UCSD-AML1 (cell line): ENCODE results near the gene TNFRSF21.
"Not testable (repeated sequence)": the region's sequence is repeated elsewhere in the genome, so short reads cannot be mapped to it uniquely, and the experiment has no call there.

ENCODE experiments used
- DNase-seq: peaks from one replicate; lab custom pipeline; 2025; ENCODE audit not compliant: unreplicated experiment; lab: John Stamatoyannopoulos, UW

TNFRSF21 gene

GRCh38 chr6:47288267-47289090 is 21.2 kb downstream of the TNFRSF21 start:
- DNase-seq = no peak

DNA sequence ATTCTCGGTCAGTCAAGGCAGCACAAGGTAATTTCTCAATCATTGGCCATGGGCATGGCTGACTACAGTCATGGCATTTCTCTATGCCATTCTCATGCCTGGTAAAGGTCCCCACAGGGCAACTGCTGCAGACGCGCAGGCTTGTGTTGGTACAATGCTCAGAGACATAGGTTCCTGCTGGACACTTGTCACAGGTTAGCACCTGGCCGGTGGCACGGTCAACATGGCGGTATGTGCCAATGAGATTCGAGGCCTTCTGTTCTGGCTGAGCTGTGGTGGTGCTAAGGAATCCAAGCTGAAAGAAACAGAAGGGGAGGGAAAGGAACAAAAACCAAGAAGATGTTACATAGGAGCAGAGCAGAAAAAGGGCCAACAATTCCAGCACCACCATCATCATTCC is 23.4 kb downstream of the TNFRSF21 start:
- DNase-seq = no peak

DNA sequence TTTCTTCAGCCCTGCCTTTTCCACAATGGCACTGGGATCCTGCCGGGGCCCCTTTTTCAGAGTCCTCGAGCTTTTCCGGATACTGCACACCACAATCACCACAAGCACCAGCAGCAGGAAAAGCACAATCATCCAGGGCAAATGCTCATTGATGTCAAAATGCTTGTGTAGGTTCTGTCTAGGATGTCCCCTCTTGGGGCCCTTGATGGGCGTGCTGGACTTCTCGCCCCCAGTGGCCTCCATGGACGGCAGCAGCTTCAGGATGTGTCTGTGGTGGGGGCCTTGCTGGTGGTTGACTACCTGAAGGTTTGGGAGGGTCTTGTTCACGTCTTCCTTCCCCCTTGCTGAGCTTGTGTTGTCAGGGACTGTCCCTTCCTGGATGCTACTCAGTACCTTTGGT is 25.7 kb downstream of the TNFRSF21 start:
- no peak for DNase-seq

- DNase-seq = no peak
These were observed 31.2 kb downstream of the TNFRSF21 start for GRCh38 chr6:47278545-47278944.

DNA sequence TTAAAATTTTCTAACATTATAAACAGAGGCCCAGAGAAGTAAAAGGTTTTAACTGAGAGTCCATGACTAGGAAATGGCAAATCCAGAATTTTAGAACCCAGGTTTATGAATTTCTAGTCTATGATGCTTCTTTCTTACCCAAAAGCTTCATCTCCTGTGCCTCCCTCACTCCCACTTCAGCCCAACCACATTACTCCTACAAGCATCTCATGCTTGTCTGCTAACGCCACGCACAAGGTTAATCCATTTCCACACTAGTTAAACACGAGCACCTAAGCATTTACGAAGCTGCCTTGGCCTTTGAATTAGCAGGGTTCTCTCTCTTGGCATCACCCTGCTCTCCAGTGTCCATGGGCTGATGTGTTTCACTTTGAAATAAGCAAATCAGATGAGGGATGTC is 32.0 kb downstream of the TNFRSF21 start:
- no peak for DNase-seq

DNA sequence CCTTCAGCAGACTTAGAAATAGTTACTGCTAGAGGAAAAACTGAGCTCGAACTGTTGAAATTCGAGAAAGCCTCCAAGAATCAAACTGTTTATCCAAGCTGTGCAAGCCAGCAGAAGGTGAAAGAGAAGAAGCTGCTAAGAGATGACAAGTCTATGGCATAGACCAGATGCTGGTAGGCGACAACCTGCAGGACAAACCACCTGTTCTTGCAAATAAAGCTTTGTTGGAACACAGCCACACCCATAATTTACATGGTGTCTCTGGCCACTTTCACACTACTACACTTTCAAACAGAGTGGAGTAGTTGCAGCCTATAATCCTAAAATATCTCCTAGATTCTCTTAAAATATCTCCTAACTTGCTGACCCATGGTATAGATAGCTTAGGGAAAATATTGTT is 33.3 kb downstream of the TNFRSF21 start:
- DNase-seq = no peak

- DNase-seq = no peak
These were observed 34.1 kb downstream of the TNFRSF21 start for GRCh38 chr6:47275640-47276039.

GRCh38 chr6:47275132-47275531 is 34.6 kb downstream of the TNFRSF21 start:
- DNase-seq = not testable (repeated sequence)

DNA sequence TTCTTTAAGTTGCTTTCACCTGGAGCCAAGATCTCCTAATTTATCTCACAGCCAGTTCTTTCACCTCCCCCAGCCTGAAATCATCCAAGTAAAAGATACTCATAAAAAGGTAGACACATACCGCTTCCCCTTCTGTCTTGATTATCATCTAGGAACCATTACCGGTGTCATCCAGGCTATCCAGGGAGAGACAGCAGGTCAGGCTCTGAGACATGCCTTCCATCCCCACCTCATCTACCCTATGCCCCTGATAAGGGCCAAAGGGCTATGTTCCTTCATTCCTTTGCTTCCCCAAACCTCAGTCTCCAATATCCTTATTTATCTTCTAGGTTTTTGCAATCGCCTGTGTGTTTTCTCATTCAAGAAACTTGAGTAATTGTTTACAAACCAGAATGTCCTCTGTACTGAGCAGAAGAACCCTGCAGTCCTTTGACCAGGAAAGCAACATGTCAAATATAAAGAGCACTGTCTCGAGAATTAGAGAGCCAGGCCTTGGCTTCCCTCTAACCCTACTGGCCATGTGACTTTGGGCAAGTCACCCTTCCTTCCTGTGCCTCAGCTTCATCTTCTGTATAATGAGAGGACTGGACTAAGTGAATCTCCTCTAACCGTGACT is 41.0 kb downstream of the TNFRSF21 start:
- no peak for DNase-seq

DNA sequence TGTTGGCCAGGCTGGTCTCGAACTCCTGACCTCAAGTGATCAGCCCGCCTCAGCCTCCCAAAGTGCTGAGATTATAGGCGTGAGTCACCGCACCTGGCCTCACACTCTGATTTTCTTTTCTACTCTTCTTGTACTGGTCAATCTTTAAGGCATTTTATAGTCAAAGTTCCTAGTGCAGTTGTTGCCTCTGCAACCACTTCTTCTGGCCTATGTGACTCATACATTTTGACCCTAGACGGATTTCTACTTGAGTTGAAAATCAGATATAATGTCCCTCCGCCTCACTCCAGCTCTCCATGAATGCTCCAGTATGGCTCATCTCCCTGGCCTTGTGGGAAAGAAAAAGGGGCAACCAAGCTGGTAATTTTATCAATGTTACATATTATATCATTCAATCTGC is 42.4 kb downstream of the TNFRSF21 start:
- no peak for DNase-seq

- no peak for DNase-seq
These were observed 43.7 kb downstream of the TNFRSF21 start for GRCh38 chr6:47265971-47266370.

- no peak for DNase-seq
These were observed 44.9 kb downstream of the TNFRSF21 start for GRCh38 chr6:47264775-47265184.

- no peak for DNase-seq
These were observed 46.4 kb downstream of the TNFRSF21 start for GRCh38 chr6:47263268-47263667.

- DNase-seq = no peak
These were observed 47.5 kb downstream of the TNFRSF21 start for GRCh38 chr6:47262231-47262630.

- DNase-seq = no peak
These were observed 48.5 kb downstream of the TNFRSF21 start for GRCh38 chr6:47261191-47261590.

GRCh38 chr6:47260021-47260420 is 49.7 kb downstream of the TNFRSF21 start:
- DNase-seq = no peak

- DNase-seq = no peak
These were observed 50.9 kb downstream of the TNFRSF21 start for GRCh38 chr6:47258724-47259347.

DNA sequence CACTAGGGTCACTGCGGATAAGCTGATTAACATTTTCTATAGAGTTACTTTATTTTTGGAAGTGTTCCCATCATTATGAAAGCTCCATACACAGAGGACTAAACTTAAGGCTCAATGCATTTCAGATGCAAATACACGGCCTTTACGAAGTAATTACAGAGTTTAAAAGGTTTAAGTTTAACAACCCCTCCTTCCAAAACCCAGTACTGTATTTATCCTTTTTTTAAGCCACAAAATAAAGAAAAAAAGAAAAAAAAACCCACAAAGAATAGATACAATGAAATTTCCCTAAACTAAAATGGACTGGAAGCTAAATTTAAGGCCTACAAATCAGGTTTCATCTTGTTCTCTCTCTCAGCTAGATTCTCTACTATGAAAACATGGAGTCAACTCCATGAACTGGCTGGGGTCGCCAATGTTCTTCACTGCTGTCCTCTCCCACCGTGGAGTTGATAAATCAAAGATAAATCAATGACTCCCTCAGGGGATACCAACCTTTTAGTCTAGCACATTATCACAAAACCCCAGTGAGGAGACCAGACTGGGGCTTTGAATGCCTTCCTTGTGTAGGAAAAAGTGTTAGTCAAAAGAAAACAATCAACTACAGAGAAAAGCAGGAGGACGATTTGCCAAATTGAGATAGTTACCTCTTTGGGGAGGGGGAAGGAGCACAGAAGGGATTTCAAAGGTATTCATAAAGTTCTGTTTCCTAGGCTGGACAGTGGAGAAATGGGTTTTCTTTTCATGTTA is 52.5 kb downstream of the TNFRSF21 start:
- DNase-seq = no peak

DNA sequence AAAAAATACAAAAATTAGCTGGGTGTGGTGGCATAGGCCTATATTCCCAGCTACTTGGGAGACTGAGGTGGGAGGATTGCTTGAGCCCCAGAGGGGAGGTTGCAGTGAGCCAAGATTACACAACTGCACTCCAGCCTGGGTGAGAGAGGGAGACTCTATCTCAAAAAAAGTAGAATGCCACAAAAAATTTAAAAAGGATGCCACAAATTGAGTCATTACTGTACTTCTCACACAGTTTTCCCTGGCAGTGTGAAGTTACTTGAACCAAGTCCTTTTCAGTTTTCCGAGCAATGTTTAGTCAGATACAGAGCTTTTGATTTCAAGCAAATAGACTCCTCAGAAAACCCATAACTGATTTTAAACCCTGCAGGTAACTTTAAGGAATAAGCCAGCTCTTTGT is 53.3 kb downstream of the TNFRSF21 start:
- DNase-seq = no peak

DNA sequence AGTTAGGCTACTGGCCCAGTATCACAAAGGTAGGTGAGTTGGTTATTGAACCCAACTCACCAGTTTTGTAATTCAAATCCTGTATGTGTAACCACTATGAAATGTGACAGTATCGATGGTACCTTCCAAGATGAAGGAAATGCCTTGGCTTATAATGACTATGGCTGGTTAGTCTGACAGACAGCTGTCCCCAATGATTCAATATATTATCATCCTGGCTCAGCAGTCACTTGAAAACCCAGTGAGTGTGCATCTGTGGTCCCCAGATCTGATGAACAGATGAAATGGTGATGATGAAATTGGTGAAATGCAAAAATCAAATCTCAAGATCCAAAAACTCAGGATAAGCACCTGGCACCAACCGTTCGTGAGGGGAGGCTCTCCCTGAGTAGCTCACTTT is 54.8 kb downstream of the TNFRSF21 start:
- DNase-seq = no peak

DNA sequence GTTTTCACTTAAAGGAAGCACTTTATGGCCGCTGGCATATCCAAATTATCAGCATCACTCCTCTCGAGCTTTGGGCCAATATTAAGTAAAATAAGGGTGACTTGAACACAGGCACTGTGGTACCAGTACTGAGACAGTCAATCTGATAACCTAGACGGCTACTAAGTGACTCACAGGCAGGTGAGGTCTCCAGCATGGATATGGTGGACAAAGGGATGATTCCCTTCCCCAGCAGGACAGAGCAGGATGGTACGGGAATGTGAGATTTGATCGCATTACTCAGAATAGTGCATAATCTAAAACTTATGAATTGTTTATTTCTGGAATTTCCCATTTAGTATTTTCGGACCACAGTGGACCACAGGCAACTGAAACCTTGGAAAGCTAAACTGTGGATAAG is 55.7 kb downstream of the TNFRSF21 start:
- DNase-seq = no peak

DNA sequence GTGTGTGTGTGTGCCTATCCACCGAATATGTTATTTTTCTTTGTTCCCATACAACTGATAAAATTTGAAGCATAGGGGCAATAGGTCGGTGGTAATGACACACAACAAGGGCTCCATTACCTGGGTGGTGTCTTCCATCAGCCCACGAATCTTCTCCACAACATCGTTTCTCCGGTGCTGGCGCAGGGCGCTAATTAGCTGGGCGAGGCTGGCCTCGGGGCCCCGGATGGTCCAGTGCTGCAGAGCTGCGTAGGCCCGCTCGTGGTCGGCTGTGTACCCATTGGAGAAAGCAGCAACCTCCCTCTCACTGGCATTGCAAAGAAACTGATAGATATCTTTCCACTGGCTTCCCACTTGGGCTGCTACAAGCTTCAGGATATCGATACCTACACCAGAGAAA is 56.6 kb downstream of the TNFRSF21 start:
- no peak for DNase-seq
